ENCODE measurements around the gene ZBTB12. TPM values are rescaled to one million over a fixed set of nuclear protein-coding genes. Genes with fewer than 3 reads are reported as not detected.

ZBTB12 gene
- total RNA-seq, 2 donors from 2014 or later: 25.4 to 29.9 TPM

DNA sequence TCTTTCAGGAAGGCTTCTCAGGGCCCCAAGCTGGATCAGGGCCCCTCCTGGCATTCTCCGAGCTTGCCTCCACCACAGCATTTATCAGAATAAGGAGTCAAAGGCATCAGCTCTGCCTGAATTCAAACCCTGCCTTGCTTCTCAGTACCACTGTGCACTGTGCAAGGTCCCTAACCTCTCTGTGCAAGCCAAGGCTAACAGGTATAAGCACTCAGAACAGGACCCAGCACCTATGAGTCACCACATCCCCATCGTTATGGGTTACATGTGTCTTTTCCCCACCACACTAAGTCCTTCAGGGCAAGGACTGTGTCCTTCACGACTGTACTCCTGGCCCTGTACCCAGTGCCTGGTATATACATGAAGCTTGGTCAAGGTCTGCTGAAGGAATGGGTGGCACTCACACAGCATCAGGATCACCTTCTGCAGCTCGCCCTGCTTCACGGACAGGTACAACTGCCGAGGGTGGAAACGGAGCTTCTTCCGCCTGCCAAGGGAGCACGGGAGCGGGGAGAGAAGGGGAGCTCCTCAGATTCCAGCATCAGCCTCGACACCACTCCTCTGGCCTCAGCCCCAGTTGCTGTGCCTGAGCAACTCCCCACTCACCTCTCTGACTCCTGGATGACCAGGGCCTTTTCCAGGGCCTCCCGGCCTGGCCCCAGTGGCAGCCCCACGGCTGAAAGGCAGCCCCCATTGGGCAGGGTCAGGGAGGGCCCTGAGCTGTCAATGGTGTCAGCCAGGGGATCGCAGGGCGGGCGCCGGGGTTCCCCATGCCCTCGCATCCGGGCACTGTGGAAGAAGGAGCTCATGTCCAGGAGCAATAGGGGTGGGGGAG, 14.5 kb downstream of the ZBTB12 start:
- peaks cover 72% of the 10 kb centered on the region for H3K36me3 Mint-ChIP-seq (ENCODE audit: low read depth)
- H3K27me3 ChIP-seq (ENCODE audit: control insufficient read depth, insufficient read depth, low read length, poor library complexity, severe bottlenecking): no peaks in the 10 kb centered on the region
- H3K9me3 Mint-ChIP-seq: no peaks in the 10 kb centered on the region
- TF ChIP-seq, protein P1, sequence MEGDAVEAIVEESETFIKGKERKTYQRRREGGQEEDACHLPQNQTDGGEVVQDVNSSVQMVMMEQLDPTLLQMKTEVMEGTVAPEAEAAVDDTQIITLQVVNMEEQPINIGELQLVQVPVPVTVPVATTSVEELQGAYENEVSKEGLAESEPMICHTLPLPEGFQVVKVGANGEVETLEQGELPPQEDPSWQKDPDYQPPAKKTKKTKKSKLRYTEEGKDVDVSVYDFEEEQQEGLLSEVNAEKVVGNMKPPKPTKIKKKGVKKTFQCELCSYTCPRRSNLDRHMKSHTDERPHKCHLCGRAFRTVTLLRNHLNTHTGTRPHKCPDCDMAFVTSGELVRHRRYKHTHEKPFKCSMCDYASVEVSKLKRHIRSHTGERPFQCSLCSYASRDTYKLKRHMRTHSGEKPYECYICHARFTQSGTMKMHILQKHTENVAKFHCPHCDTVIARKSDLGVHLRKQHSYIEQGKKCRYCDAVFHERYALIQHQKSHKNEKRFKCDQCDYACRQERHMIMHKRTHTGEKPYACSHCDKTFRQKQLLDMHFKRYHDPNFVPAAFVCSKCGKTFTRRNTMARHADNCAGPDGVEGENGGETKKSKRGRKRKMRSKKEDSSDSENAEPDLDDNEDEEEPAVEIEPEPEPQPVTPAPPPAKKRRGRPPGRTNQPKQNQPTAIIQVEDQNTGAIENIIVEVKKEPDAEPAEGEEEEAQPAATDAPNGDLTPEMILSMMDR (conservative IDR thresholded peaks at IDR 0.05): no peak
- WGBS, 2 experiments (ENCODE audit: insufficient coverage in 1 of 2, insufficient read length in 1 of 2): 94 to 95% methylated on average over 18 to 19 of the region's 19 CpGs
- H3K4me1 ChIP-seq (ENCODE audit: control insufficient read depth, insufficient read depth, low read length): no peaks in the 10 kb centered on the region
- no peak overlapping the region for H3K9ac ChIP-seq (ENCODE audit: extremely low read depth, low read length, poor library complexity, severe bottlenecking)
- H3K36me3 ChIP-seq (ENCODE audit: control insufficient read depth, insufficient read depth, low read length): peaks cover 77% of the 10 kb centered on the region
- H3K4me3 Mint-ChIP-seq: no peak overlapping the region
- H3K9me3 ChIP-seq (ENCODE audit: control insufficient read depth, low read length): no peaks in the 10 kb centered on the region
- no peak overlapping the region for H3K4me3 ChIP-seq (ENCODE audit: low read length)
- H3K27ac ChIP-seq (ENCODE audit: low read depth, low read length): no peak overlapping the region
- no peak for DNase-seq
- no peaks in the 10 kb centered on the region for H3K27me3 Mint-ChIP-seq (ENCODE audit: insufficient read depth)
- no peak overlapping the region for H3K27ac Mint-ChIP-seq
- H3K4me1 Mint-ChIP-seq: no peaks in the 10 kb centered on the region

DNA sequence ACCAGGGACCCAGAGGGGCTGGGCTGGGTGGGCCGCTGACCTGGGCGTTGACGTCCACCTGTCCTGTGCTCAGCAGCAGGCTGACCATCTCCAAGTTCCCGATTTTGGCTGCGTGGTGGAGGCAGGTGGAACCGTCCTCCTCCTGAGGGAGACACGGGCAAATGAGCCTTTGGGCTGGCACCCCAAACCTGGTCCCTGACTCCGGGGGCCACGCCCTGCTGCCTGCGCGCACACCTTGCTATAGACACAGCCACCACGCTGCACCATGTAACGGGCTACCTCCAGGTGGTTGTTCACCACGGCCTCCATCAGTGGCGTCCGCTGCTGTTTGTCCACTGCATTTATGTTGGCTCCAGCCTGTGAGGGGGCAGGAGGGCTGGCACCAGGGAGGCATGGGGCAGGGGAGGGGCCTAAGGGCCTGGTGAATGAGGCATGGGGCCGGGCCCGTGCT, 15.3 kb downstream of the ZBTB12 start:
- TF ChIP-seq, protein P1 (conservative IDR thresholded peaks at IDR 0.05): no peak
- Mint-ChIP-seq H3K36me3 (ENCODE audit: low read depth) (peaks cover 70% of the 10 kb centered on the region), H3K27ac (no peak overlapping the region), H3K27me3 (ENCODE audit: insufficient read depth) (no peaks in the 10 kb centered on the region), H3K4me1 (no peaks in the 10 kb centered on the region), H3K4me3 (no peak overlapping the region), H3K9me3 (no peaks in the 10 kb centered on the region)
- H3K9ac ChIP-seq (ENCODE audit: extremely low read depth, low read length, poor library complexity, severe bottlenecking): no peak overlapping the region
- peaks cover 71% of the 10 kb centered on the region for H3K36me3 ChIP-seq (ENCODE audit: control insufficient read depth, insufficient read depth, low read length)
- no peaks in the 10 kb centered on the region for H3K4me1 ChIP-seq (ENCODE audit: control insufficient read depth, insufficient read depth, low read length)
- DNase-seq: no peak
- H3K27me3 ChIP-seq (ENCODE audit: control insufficient read depth, insufficient read depth, low read length, poor library complexity, severe bottlenecking): no peaks in the 10 kb centered on the region
- 97 to 98% methylated on average over 13 to 18 of the region's 18 CpGs for WGBS, 2 experiments (ENCODE audit: insufficient coverage in 1 of 2, insufficient read length in 1 of 2)
- H3K4me3 ChIP-seq (ENCODE audit: low read length): no peak overlapping the region
- H3K27ac ChIP-seq (ENCODE audit: low read depth, low read length): no peak overlapping the region
- no peaks in the 10 kb centered on the region for H3K9me3 ChIP-seq (ENCODE audit: control insufficient read depth, low read length)

DNA sequence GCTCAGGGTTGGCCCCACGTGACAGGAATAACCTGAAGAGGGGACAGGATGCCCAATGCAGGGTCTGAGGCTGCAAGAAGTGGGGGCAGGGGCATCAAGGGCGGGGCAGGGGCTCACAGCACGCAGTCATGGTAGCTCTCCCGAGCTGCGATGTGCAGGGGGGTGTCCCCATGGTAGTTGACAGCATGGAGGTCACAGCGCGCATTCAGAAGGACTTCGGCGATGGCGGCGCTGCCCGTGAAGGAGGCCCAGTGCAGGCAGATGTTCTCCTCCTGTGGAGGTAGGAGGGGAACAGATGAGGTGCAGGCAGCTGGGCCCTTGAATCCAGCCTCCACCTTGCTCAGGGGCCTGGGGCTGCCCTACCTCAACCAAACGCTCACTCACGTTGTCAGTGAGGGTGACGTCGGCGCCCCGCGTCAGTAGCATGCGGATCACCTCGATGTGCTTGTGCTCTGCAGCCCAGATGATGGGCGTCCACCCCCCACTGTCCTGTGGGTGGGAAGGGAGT, 17.3 kb downstream of the ZBTB12 start:
- Histone ChIP-seq H3K27me3 (ENCODE audit: control insufficient read depth, insufficient read depth, low read length, poor library complexity, severe bottlenecking) (no peaks in the 10 kb centered on the region), H3K4me3 (ENCODE audit: low read length) (no peak overlapping the region), H3K9me3 (ENCODE audit: control insufficient read depth, low read length) (no peaks in the 10 kb centered on the region), H3K27ac (ENCODE audit: low read depth, low read length) (no peak overlapping the region), H3K9ac (ENCODE audit: extremely low read depth, low read length, poor library complexity, severe bottlenecking) (no peak overlapping the region), H3K4me1 (ENCODE audit: control insufficient read depth, insufficient read depth, low read length) (no peaks in the 10 kb centered on the region), H3K36me3 (ENCODE audit: control insufficient read depth, insufficient read depth, low read length) (peaks cover 71% of the 10 kb centered on the region)
- TF ChIP-seq, protein P1 (conservative IDR thresholded peaks at IDR 0.05): no peak
- no peak for DNase-seq
- Mint-ChIP-seq H3K4me3 (no peak overlapping the region), H3K36me3 (ENCODE audit: low read depth) (peaks cover 72% of the 10 kb centered on the region), H3K9me3 (no peaks in the 10 kb centered on the region), H3K4me1 (no peaks in the 10 kb centered on the region), H3K27ac (no peak overlapping the region), H3K27me3 (ENCODE audit: insufficient read depth) (no peaks in the 10 kb centered on the region)
- WGBS, 2 experiments (ENCODE audit: insufficient coverage in 1 of 2, insufficient read length in 1 of 2): 96% methylated on average over 22 of the region's 22 CpGs
